A549 (cell line): ENCODE results near the gene LRRC47. TPM values are rescaled to one million over a fixed set of nuclear protein-coding genes. Genes with fewer than 3 reads are reported as not detected.

ENCODE experiments used
- ATAC-seq, 2 experiments: fragments of 200-7000 bp in 1 of 2; fragments of >200 bp in 1 of 2; cut with Nextera tagmentation in 1 of 2; cut with Tn5 transposase in 1 of 2; 3 replicates each; pipeline versions ENCODE4 v1.8.0 to v1.9.1; 2018 to 2020; ENCODE audit warnings: mild to moderate bottlenecking in 1 of 2, moderate library complexity in 1 of 2
- CTCF ChIA-PET: fragments of 300-600 bp; sonication (Branson Sonifier 250); formaldehyde crosslinking; extraction: SDS; loops from one replicate; lab custom pipeline; 2021; ENCODE audit warnings: antibody characterized with exemption, inconsistent platforms; lab: Yijun Ruan, JAX
- POLR2A ChIA-PET: fragments of 350-600 bp; formaldehyde crosslinking; extraction: SDS; loops from one replicate; lab custom pipeline; 2021; ENCODE audit warnings: antibody characterized with exemption, inconsistent platforms; lab: Yijun Ruan, JAX
- DNase-seq, 2 experiments: peaks; one replicate each; pipeline versions ENCODE4 v3.0.0 to v3.0.0-alpha.2; 2011 to 2016; ENCODE audit warnings: low read depth in 1 of 2, low spot score in 1 of 2
- FAIRE-seq: peaks from 2 replicates; lab custom pipeline; 2011; peaks lifted over from hg19 to GRCh38; lab: Jason Lieb, UNC
- H3K27ac ChIP-seq, 2 experiments: fragments of >200 bp; sonication (Bioruptor Twin); formaldehyde crosslinking; 3 replicates each; pipeline ENCODE4 v1.5.1; 2016 to 2017
- H3K4me1 ChIP-seq: fragments of >200 bp; sonication (Bioruptor Twin); formaldehyde crosslinking; 3 replicates; pipeline ENCODE4 v1.6.1; 2016
- H3K4me2 ChIP-seq: fragments of >200 bp; sonication (Bioruptor Twin); formaldehyde crosslinking; 3 replicates; pipeline ENCODE4 v1.6.1; 2016
- H3K4me3 ChIP-seq: fragments of >200 bp; sonication (Bioruptor Twin); formaldehyde crosslinking; 3 replicates; pipeline ENCODE4 v1.5.1; 2016
- H3K9me3 ChIP-seq: fragments of >200 bp; sonication (Bioruptor Twin); formaldehyde crosslinking; 3 replicates; pipeline ENCODE4 v1.6.1; 2016
- ATOH8 ChIP-seq: fragments of 250-450 bp; sonication (Bioruptor Pico); IDR thresholded peaks from 2 replicates; pipeline ENCODE4 v1.5.0; 2020; ENCODE audit warnings: low read depth, mild to moderate bottlenecking, moderate library complexity
- BHLHE40 ChIP-seq: IDR thresholded peaks from 2 replicates; pipeline ENCODE4 v1.6.1; 2012; ENCODE audit warnings: low read depth, low read length, inconsistent platforms
- CBX8 ChIP-seq: fragments of 200-600 bp; sonication (generic); IDR thresholded peaks from 2 replicates; pipeline ENCODE4 v1.6.1; 2016
- CHD2 ChIP-seq: fragments of 150-350 bp; IDR thresholded peaks from 2 replicates; pipeline ENCODE4 v1.6.1; 2014; ENCODE audit warnings: low read length; ENCODE audit not compliant: partially characterized antibody
- EHMT2 ChIP-seq: fragments of 200-600 bp; sonication (generic); IDR thresholded peaks from 2 replicates; pipeline ENCODE4 v1.6.1; 2016; ENCODE audit warnings: antibody characterized with exemption, low read depth, mild to moderate bottlenecking, moderate library complexity
- EP300 ChIP-seq, 2 experiments: fragments of >200 bp; sonication (Bioruptor Twin); formaldehyde crosslinking; IDR thresholded peaks; 2 replicates in 1 of 2; 3 replicates in 1 of 2; pipeline ENCODE4 v1.6.1; 2016 to 2017
- FOSL2 ChIP-seq, 2 experiments: fragments of 450-650 bp in 1 of 2; fragments of >200 bp in 1 of 2; sonication (Bioruptor Twin) in 1 of 2; formaldehyde crosslinking; IDR thresholded peaks; 2 replicates each; pipeline versions ENCODE4 v1.5.0 to v1.6.1; 2016 to 2020; ENCODE audit warnings: mild to moderate bottlenecking in 1 of 2, moderate library complexity in 1 of 2
- FOXS1 ChIP-seq: fragments of 250-450 bp; sonication (Bioruptor Pico); IDR thresholded peaks from 2 replicates; pipeline ENCODE4 v1.5.0; 2020; ENCODE audit warnings: mild to moderate bottlenecking, moderate library complexity
- HDAC2 ChIP-seq: fragments of 200-600 bp; sonication (generic); IDR thresholded peaks from 2 replicates; pipeline ENCODE4 v1.6.1; 2016
- HOXA7 ChIP-seq: fragments of 250-450 bp; sonication (Bioruptor Pico); IDR thresholded peaks from 2 replicates; pipeline ENCODE4 v1.5.0; 2020; ENCODE audit warnings: mild to moderate bottlenecking, moderate library complexity
- HOXB5 ChIP-seq: fragments of 250-450 bp; sonication (Bioruptor Pico); IDR thresholded peaks from 2 replicates; pipeline ENCODE4 v1.5.0; 2020; ENCODE audit warnings: mild to moderate bottlenecking, moderate library complexity
- MAFK ChIP-seq: fragments of 450-650 bp; IDR thresholded peaks from 2 replicates; pipeline ENCODE4 v1.6.1; 2014; ENCODE audit not compliant: partially characterized antibody
- NR3C1 ChIP-seq: fragments of >200 bp; sonication (Bioruptor Twin); formaldehyde crosslinking; IDR thresholded peaks from 3 replicates; pipeline ENCODE4 v1.6.1; 2017
- PBX3 ChIP-seq: IDR thresholded peaks from 2 replicates; pipeline ENCODE4 v1.6.1; 2012
- POLR2A ChIP-seq: IDR thresholded peaks from 2 replicates; pipeline ENCODE4 v1.6.1; 2012; ENCODE audit warnings: mild to moderate bottlenecking, low read length
- POLR2AphosphoS2 ChIP-seq: conservative IDR thresholded peaks from 2 replicates; pipeline ENCODE4 v1.6.1; 2012; ENCODE audit warnings: low read length, improper control_type of control experiment, inconsistent platforms
- RARB ChIP-seq: fragments of 250-450 bp; sonication (Bioruptor Pico); IDR thresholded peaks from 2 replicates; pipeline ENCODE4 v1.8.0; 2021; ENCODE audit warnings: mild to moderate bottlenecking, moderate library complexity
- RNF2 ChIP-seq: fragments of 200-600 bp; sonication (generic); IDR thresholded peaks from 2 replicates; pipeline ENCODE4 v1.6.1; 2016; ENCODE audit warnings: low read depth, mild to moderate bottlenecking, antibody characterized with exemption, moderate library complexity, borderline replicate concordance
- SMC3 ChIP-seq: fragments of >200 bp; sonication (Bioruptor Twin); formaldehyde crosslinking; IDR thresholded peaks from 3 replicates; pipeline ENCODE4 v1.6.1; 2018; ENCODE audit warnings: inconsistent platforms
- ZFP36 ChIP-seq: fragments of 450-650 bp; IDR thresholded peaks from 2 replicates; pipeline ENCODE4 v1.6.1; 2014; ENCODE audit warnings: borderline replicate concordance; ENCODE audit not compliant: partially characterized antibody
- ZNF302 ChIP-seq: fragments of 250-450 bp; sonication (Bioruptor Pico); IDR thresholded peaks from 2 replicates; pipeline ENCODE4 v1.9.0; 2021; ENCODE audit warnings: inconsistent platforms, mild to moderate bottlenecking, moderate library complexity
- ZSCAN20 ChIP-seq: fragments of 250-450 bp; sonication (Bioruptor Pico); IDR thresholded peaks from 2 replicates; pipeline ENCODE4 v1.8.0; 2022; ENCODE audit warnings: mild to moderate bottlenecking, moderate library complexity
- WGBS: methylation state at CpG from one replicate; pipeline ENCODE4 v1.1.6; 2017; ENCODE audit errors: missing lambda C conversion rate; 5-methylcytosine and 5-hydroxymethylcytosine counted together
- polyA plus RNA-seq, 4 experiments: library from polyadenylated mRNA; depleted of rRNA in 3 of 4; stranded (reverse); fragments of >200 nt; fragmentation: RNase III in 1 of 4; extraction: RNeasy Plus Mini Kit Qiagen cat#74134 plus additional on column Dnase treatment in 1 of 4; gene quantifications; 2 replicates in 3 of 4; 3 replicates in 1 of 4; pipeline ENCODE4 v1.2.3, GENCODE V29; 2011 to 2017
- TF ChIP-seq, protein P1 (sequence below): fragments of 450-650 bp; IDR thresholded peaks from 2 replicates; pipeline ENCODE4 v1.6.1; 2014; ENCODE audit warnings: antibody characterized with exemption
- TF ChIP-seq, protein P2 (sequence below): IDR thresholded peaks from 2 replicates; pipeline ENCODE4 v1.6.1; 2012; ENCODE audit warnings: low read depth, borderline replicate concordance

Gene LRRC47
- polyA plus RNA-seq, 2 of the 4 experiments (the other 2 are of a cell fraction): 28.5 to 41.6 TPM

DNA sequence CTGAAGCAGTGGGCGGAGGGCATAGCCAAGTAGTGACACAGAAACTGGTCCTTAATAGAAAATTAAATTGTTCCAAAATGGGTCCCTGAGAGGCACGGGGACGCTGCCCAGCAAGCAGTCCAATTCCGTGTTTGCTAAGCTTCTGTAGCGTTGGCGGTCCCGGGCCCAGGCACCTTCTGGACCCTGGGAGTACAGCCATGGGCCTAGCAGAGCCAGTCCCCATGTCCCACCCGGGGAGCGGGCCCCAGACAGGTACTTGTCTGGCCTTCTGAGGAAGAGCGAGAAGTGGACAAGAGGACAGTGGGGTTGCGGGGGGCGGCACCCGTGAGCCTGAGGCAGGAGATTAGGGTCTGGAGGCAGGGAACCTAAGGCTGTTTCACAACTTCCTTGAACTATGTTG, 55.5 kb downstream of the LRRC47 start:
- no peak for TF ChIP-seq PBX3
- TF ChIP-seq ZNF302 (CRISPR knock-in tag): no peak
- no peak for TF ChIP-seq HDAC2
- TF ChIP-seq EHMT2: no peak
- no peak for TF ChIP-seq RARB (CRISPR knock-in tag)
- TF ChIP-seq, protein P1, sequence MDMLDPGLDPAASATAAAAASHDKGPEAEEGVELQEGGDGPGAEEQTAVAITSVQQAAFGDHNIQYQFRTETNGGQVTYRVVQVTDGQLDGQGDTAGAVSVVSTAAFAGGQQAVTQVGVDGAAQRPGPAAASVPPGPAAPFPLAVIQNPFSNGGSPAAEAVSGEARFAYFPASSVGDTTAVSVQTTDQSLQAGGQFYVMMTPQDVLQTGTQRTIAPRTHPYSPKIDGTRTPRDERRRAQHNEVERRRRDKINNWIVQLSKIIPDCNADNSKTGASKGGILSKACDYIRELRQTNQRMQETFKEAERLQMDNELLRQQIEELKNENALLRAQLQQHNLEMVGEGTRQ: no peak
- TF ChIP-seq HOXB5 (CRISPR knock-in tag): no peak
- TF ChIP-seq ATOH8 (CRISPR knock-in tag): no peak
- TF ChIP-seq MAFK: no peak
- no peak for TF ChIP-seq POLR2AphosphoS2
- no peak for TF ChIP-seq NR3C1
- no peak for TF ChIP-seq BHLHE40
- Histone ChIP-seq H3K9me3 (no peaks in the 10 kb centered on the region), H3K27ac (no peak overlapping the region), H3K4me3 (no peak overlapping the region), H3K4me2 (no peak overlapping the region), H3K4me1 (no peaks in the 10 kb centered on the region)
- ChIA-PET CTCF (interaction anchor here (2.0 kb wide), 1 partner anchor 16 kb away, joined by 7 read pairs; no protein-coding TSS in a partner anchor), POLR2A (no interaction called here)
- FAIRE-seq: no peak
- no peak for DNase-seq
- no peak for ATAC-seq
- 88% methylated on average over 7 of the region's 13 CpGs for WGBS

- no peak overlapping the region for H3K27ac ChIP-seq
- DNase-seq (no peak), FAIRE-seq (no peak), ATAC-seq (no peak)
- no peak overlapping the region for H3K4me3 ChIP-seq
- TF ChIP-seq ZSCAN20 (CRISPR knock-in tag) (no peak), POLR2A (no peak), EP300 (IDR thresholded peaks at IDR 0.05) (no peak), SMC3 (no peak), CHD2 (no peak), CBX8 (no peak), HOXA7 (CRISPR knock-in tag) (no peak), FOXS1 (CRISPR knock-in tag) (no peak), FOSL2 (IDR thresholded peaks at IDR 0.05) (no peak), FOSL2 (CRISPR knock-in tag; IDR thresholded peaks at IDR 0.05) (no peak)
- TF ChIP-seq, protein P2, sequence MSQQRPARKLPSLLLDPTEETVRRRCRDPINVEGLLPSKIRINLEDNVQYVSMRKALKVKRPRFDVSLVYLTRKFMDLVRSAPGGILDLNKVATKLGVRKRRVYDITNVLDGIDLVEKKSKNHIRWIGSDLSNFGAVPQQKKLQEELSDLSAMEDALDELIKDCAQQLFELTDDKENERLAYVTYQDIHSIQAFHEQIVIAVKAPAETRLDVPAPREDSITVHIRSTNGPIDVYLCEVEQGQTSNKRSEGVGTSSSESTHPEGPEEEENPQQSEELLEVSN: no peak
- H3K4me1 ChIP-seq: no peaks in the 10 kb centered on the region
- no peak overlapping the region for H3K4me2 ChIP-seq
- ChIA-PET POLR2A (interaction anchor here (0.6 kb wide), 1 partner anchor 73 kb away, joined by 3 read pairs; no protein-coding TSS in a partner anchor), CTCF (interaction anchor here (2.0 kb wide), 1 partner anchor 15 kb away, joined by 7 read pairs; no protein-coding TSS in a partner anchor)
- no peaks in the 10 kb centered on the region for H3K9me3 ChIP-seq
- 95% methylated on average over 4 of the region's 9 CpGs for WGBS
These were observed 56.3 kb downstream of the LRRC47 start for GRCh38 chr1:3740042-3740441.

GRCh38 chr1:3738943-3739342, 57.4 kb downstream of the LRRC47 start:
- ChIA-PET POLR2A (no interaction called here), CTCF (interaction anchor here (2.0 kb wide), 1 partner anchor 14 kb away, joined by 7 read pairs; no protein-coding TSS in a partner anchor)
- no peak for FAIRE-seq
- no peak overlapping the region for H3K4me2 ChIP-seq
- no peak overlapping the region for H3K27ac ChIP-seq
- no peaks in the 10 kb centered on the region for H3K9me3 ChIP-seq
- TF ChIP-seq POLR2AphosphoS2 (no peak), RNF2 (no peak), ZFP36 (no peak)
- TF ChIP-seq, all 56 proteins: peak for 0
- DNase-seq (no peak), ATAC-seq (no peak)
- no peak overlapping the region for H3K4me3 ChIP-seq
- WGBS: 96% methylated on average over 12 of the region's 12 CpGs
- H3K4me1 ChIP-seq: no peaks in the 10 kb centered on the region
